PC-3 (cell line): ENCODE results near the gene KCNIP4.

Experiments used
- CTCF ChIP-seq: fragments of 300-600 bp; sonication (generic); conservative IDR thresholded peaks from 2 replicates; pipeline ENCODE4 v1.5.1; 2017; ENCODE audit warnings: antibody characterized with exemption, low read depth, mild to moderate bottlenecking, low read length
- EZH2 ChIP-seq: fragments of 300-600 bp; sonication (generic); IDR thresholded peaks from one replicate; pipeline ENCODE4 v1.6.1; 2017; ENCODE audit warnings: antibody characterized with exemption, mild to moderate bottlenecking, low read length; ENCODE audit not compliant: unreplicated experiment
- EZH2phosphoT487 ChIP-seq: fragments of 300-600 bp; sonication (generic); IDR thresholded peaks from 2 replicates; pipeline ENCODE4 v1.6.1; 2018; ENCODE audit warnings: mild to moderate bottlenecking, antibody characterized with exemption, low read length, borderline replicate concordance

GRCh38 chr4:20922962-20923361 is 1025.6 kb downstream of the KCNIP4 start:
- TF ChIP-seq CTCF (no peak), EZH2phosphoT487 (no peak), EZH2 (no peak)
